HepG2 (cell line): ENCODE data around the gene VPS52. TPM values are rescaled to one million over a fixed set of nuclear protein-coding genes. Genes with fewer than 3 reads are reported as not detected.
A peak's percentile ranks its signal among the peaks of the same experiment; 100 is the strongest.

Experiments used
- ATF1 ChIP-seq: IDR thresholded peaks from 2 replicates; pipeline ENCODE4 v1.6.1; 2016; ENCODE audit warnings: mild to moderate bottlenecking, control low read depth
- BRD4 ChIP-seq: sonication (generic); formaldehyde crosslinking; IDR thresholded peaks from 2 replicates; pipeline ENCODE4 v1.4.0; 2020; ENCODE audit warnings: missing genetic modification reagents
- CBX2 ChIP-seq, 2 experiments: fragments of 200-600 bp in 1 of 2; sonication (generic); formaldehyde crosslinking in 1 of 2; IDR thresholded peaks; 2 replicates each; pipeline versions ENCODE4 v1.7.0 to v1.8.1; 2018 to 2022; ENCODE audit warnings: low read depth in 2 of 2, low read length in 1 of 2, mild to moderate bottlenecking in 1 of 2, missing genetic modification reagents in 1 of 2
- CSRNP1 ChIP-seq: sonication (generic); formaldehyde crosslinking; IDR thresholded peaks from 2 replicates; pipeline ENCODE4 v1.8.1; 2023; ENCODE audit warnings: mild to moderate bottlenecking, missing genetic modification reagents
- ERF ChIP-seq: IDR thresholded peaks from 2 replicates; pipeline ENCODE4 v1.6.1; 2018; ENCODE audit warnings: missing biosample characterization, missing genetic modification reagents
- FOSL2 ChIP-seq: sonication (generic); formaldehyde crosslinking; IDR thresholded peaks from 2 replicates; pipeline ENCODE4 v1.4.0; 2020; ENCODE audit warnings: missing genetic modification reagents
- JUNB ChIP-seq: sonication (generic); formaldehyde crosslinking; IDR thresholded peaks from 2 replicates; pipeline ENCODE4 v1.8.0; 2022; ENCODE audit warnings: missing genetic modification reagents, mild to moderate bottlenecking, borderline replicate concordance
- NONO ChIP-seq, 2 experiments: fragments of 450-650 bp in 1 of 2; sonication (generic) in 1 of 2; formaldehyde crosslinking in 1 of 2; IDR thresholded peaks in 1 of 2; conservative IDR thresholded peaks in 1 of 2; 2 replicates each; pipeline versions ENCODE4 v1.6.1 to v1.8.0; 2017 to 2022; ENCODE audit warnings: mild to moderate bottlenecking in 1 of 2, missing genetic modification reagents in 1 of 2, moderate library complexity in 1 of 2
- PAWR ChIP-seq: sonication (generic); formaldehyde crosslinking; IDR thresholded peaks from 2 replicates; pipeline ENCODE4 v1.4.0; 2020; ENCODE audit warnings: missing genetic modification reagents, mild to moderate bottlenecking, borderline replicate concordance
- SATB2 ChIP-seq: sonication (generic); formaldehyde crosslinking; IDR thresholded peaks from 2 replicates; pipeline ENCODE4 v1.5.0; 2020; ENCODE audit warnings: missing genetic modification reagents
- TBL1XR1 ChIP-seq: fragments of 150-350 bp; IDR thresholded peaks from 2 replicates; pipeline ENCODE4 v1.6.1; 2014; ENCODE audit warnings: borderline replicate concordance, low read length; ENCODE audit not compliant: partially characterized antibody
- TP53 ChIP-seq: sonication (generic); formaldehyde crosslinking; conservative IDR thresholded peaks from 2 replicates; pipeline ENCODE4 v1.4.0; 2020; ENCODE audit warnings: missing genetic modification reagents
- ZBTB4 ChIP-seq: sonication (generic); formaldehyde crosslinking; IDR thresholded peaks from 2 replicates; pipeline ENCODE4 v1.4.0; 2020; ENCODE audit warnings: missing genetic modification reagents, mild to moderate bottlenecking, borderline replicate concordance
- ZNF333 ChIP-seq: sonication (generic); formaldehyde crosslinking; IDR thresholded peaks from 2 replicates; pipeline ENCODE4 v1.4.0; 2020; ENCODE audit warnings: mild to moderate bottlenecking, missing genetic modification reagents, borderline replicate concordance
- ZNF343 ChIP-seq: sonication (generic); formaldehyde crosslinking; IDR thresholded peaks from 2 replicates; pipeline ENCODE4 v1.4.0; 2020; ENCODE audit warnings: mild to moderate bottlenecking, missing genetic modification reagents
- ZNF574 ChIP-seq: sonication (generic); formaldehyde crosslinking; IDR thresholded peaks from 2 replicates; pipeline ENCODE4 v1.4.0; 2020; ENCODE audit warnings: missing genetic modification reagents
- ZNF724P ChIP-seq: sonication (generic); formaldehyde crosslinking; IDR thresholded peaks from 2 replicates; pipeline ENCODE4 v1.8.0; 2022; ENCODE audit warnings: missing genetic modification reagents, borderline replicate concordance
- ZNF761 ChIP-seq: sonication (generic); formaldehyde crosslinking; conservative IDR thresholded peaks from 2 replicates; pipeline ENCODE4 v1.4.0; 2020; ENCODE audit warnings: mild to moderate bottlenecking, missing genetic modification reagents
- ZNF780A ChIP-seq: sonication (generic); formaldehyde crosslinking; IDR thresholded peaks from 2 replicates; pipeline ENCODE4 v1.8.0; 2022; ENCODE audit warnings: mild to moderate bottlenecking, missing genetic modification reagents, moderate library complexity
- ZNF83 ChIP-seq: sonication (generic); formaldehyde crosslinking; IDR thresholded peaks from 2 replicates; pipeline ENCODE4 v1.4.0; 2020; ENCODE audit warnings: missing genetic modification reagents, mild to moderate bottlenecking, borderline replicate concordance
- polyA plus RNA-seq, 8 experiments: library from polyadenylated mRNA; depleted of rRNA in 3 of 8; stranded (reverse) in 7 of 8; unstranded in 1 of 8; fragments of >200 nt; fragmentation: Illumina TruSeq in 4 of 8; extraction: Trizol in 4 of 8; gene quantifications; 2 replicates each; pipeline versions ENCODE4 v1.2.1 to v1.2.3, GENCODE V29; 2011 to 2016; ENCODE audit warnings: low read depth in 4 of 8, missing spikeins in 1 of 8, mixed read lengths in 1 of 8; ENCODE audit not compliant: insufficient read depth in 1 of 8
- total RNA-seq, 5 experiments: library from RNA; depleted of rRNA; stranded (reverse); fragments of >200 nt; fragmentation: Illumina TruSeq; extraction: Trizol; gene quantifications; 2 replicates each; pipeline ENCODE4 v1.2.3, GENCODE V29; 2016; ENCODE audit warnings: low read depth in 1 of 5

VPS52 gene
- total and polyA plus RNA-seq, 2 of the 13 experiments (the other 11 are each of a cell fraction or from before 2014, with no cell fraction given), result 48.9 to 85.5 TPM

GRCh38 chr6:33288921-33289783, 17.5 kb upstream of the VPS52 start, which contains the start of the genes PFDN6 and WDR46 (continued):
- TF ChIP-seq PAWR (CRISPR knock-in tag) (no peak), NONO (IDR thresholded peaks at IDR 0.05) (no peak), NONO (CRISPR knock-in tag; conservative IDR thresholded peaks at IDR 0.05) (peak; percentile 81), ATF1 (CRISPR knock-in tag) (peak; percentile 83), TP53 (0 out of 2 replicates have a peak, but pooled peaks have one; percentile 26), ZNF780A (CRISPR knock-in tag) (0 out of 2 replicates have a peak, but pooled peaks have one; percentile 56), CSRNP1 (CRISPR knock-in tag) (no peak; the same call in 1 of the 2 replicates), SATB2 (CRISPR knock-in tag) (0 out of 2 replicates have a peak, but pooled peaks have one; percentile 45), ERF (CRISPR knock-in tag) (0 out of 2 replicates have a peak, but pooled peaks have one; percentile 15), ZNF574 (peak; percentile 84), CBX2 (IDR thresholded peaks at IDR 0.05; ENCODE audit: low read depth, low read length) (no peak), CBX2 (CRISPR knock-in tag; IDR thresholded peaks at IDR 0.05; ENCODE audit: low read depth) (no peak), ZNF761 (peak; percentile 86; the same call in 1 of the 2 replicates), ZNF83 (CRISPR knock-in tag) (no peak), TBL1XR1 (peak; percentile 39), ZNF724P (CRISPR knock-in tag) (0 out of 2 replicates have a peak, but pooled peaks have one; percentile 66), JUNB (CRISPR knock-in tag) (no peak), ZNF333 (CRISPR knock-in tag) (peak; percentile 26; the same call in 1 of the 2 replicates), ZNF343 (CRISPR knock-in tag) (0 out of 2 replicates have a peak, but pooled peaks have one; percentile 64), ZBTB4 (CRISPR knock-in tag) (no peak), FOSL2 (CRISPR knock-in tag) (no peak), BRD4 (CRISPR knock-in tag) (0 out of 2 replicates have a peak, but pooled peaks have one; percentile 33)
